Kidney (tissue), 14 donors: ENCODE measurements around the gene NTSR1. TPM values are rescaled to one million over a fixed set of nuclear protein-coding genes. Genes with fewer than 3 reads are reported as not detected.

ENCODE experiments used
- DNase-seq, 5 donors: peaks; one replicate each; pipeline ENCODE4 v3.0.0-alpha.2; 2013 to 2020
- FAIRE-seq: peaks from 2 replicates; lab custom pipeline; 2012; peaks lifted over from hg19 to GRCh38; lab: Jason Lieb, UNC
- H3K27ac ChIP-seq, 2 donors: one replicate each; pipeline ENCODE4 v1.7.0; 2013; ENCODE audit warnings: low read depth in 2 of 2, low read length in 2 of 2, inconsistent platforms in 1 of 2
- H3K27me3 ChIP-seq: one replicate; pipeline ENCODE4 v1.7.1; 2013; ENCODE audit warnings: low read length, inconsistent platforms; ENCODE audit not compliant: control insufficient read depth, insufficient read depth
- H3K36me3 ChIP-seq, 3 donors: one replicate each; pipeline versions ENCODE4 v1.7.0 to v1.7.1; 2013; ENCODE audit warnings: low read length in 3 of 3, control low read depth in 1 of 3, inconsistent platforms in 1 of 3; ENCODE audit not compliant: insufficient read depth in 3 of 3, control insufficient read depth in 2 of 3
- H3K4me1 ChIP-seq, 3 donors: one replicate each; pipeline versions ENCODE4 v1.7.0 to v1.7.1; 2013; ENCODE audit warnings: low read length in 3 of 3, inconsistent platforms in 1 of 3, low read depth in 1 of 3; ENCODE audit not compliant: control insufficient read depth in 2 of 3, insufficient read depth in 2 of 3
- H3K4me3 ChIP-seq, 3 donors: one replicate each; pipeline versions ENCODE4 v1.7.0 to v1.8.1; 2013; ENCODE audit warnings: low read length in 3 of 3, control low read depth in 1 of 3, inconsistent platforms in 1 of 3
- H3K9ac ChIP-seq, 3 donors: one replicate each; pipeline versions ENCODE4 v1.7.0 to v1.7.1; 2013; ENCODE audit warnings: low read length in 3 of 3, control low read depth in 1 of 3, inconsistent platforms in 1 of 3
- H3K9me3 ChIP-seq, 3 donors: one replicate each; pipeline versions ENCODE4 v1.7.0 to v1.7.1; 2013; ENCODE audit warnings: low read length in 3 of 3, control low read depth in 1 of 3, inconsistent platforms in 1 of 3; ENCODE audit not compliant: control insufficient read depth in 2 of 3, insufficient read depth in 1 of 3
- intact Hi-C: fragments of 100-400 bp; cut with DNase I; formaldehyde crosslinking; loops from one replicate; pipeline ENCODE4 v1.11.1; 2022
- polyA plus RNA-seq: library from polyadenylated mRNA; stranded (reverse); fragments of 350-450 nt; fragmentation: Illumina TruSeq; extraction: RNeasy Lipid Tissue Mini Kit (QIAGEN cat#74804); gene quantifications from one replicate; pipeline ENCODE4 v1.2.3, GENCODE V29; 2014; ENCODE audit warnings: low read depth, low replicate concordance; ENCODE audit not compliant: insufficient read depth
- total RNA-seq: library from RNA; stranded (reverse); fragmentation: NEBNext Ultra II Directional; extraction: Animal tissue kit (Norgen Biotek cat#: 25700); gene quantifications from one replicate; pipeline ENCODE4 v1.2.1, GENCODE V29; 2021
- TF ChIP-seq, protein P1 (sequence below): IDR thresholded peaks from 3 replicates; pipeline ENCODE4 v1.5.1; 2012; ENCODE audit warnings: mild to moderate bottlenecking, moderate library complexity, borderline replicate concordance; ENCODE audit not compliant: insufficient read depth; ENCODE audit errors: extremely low read depth
- donor health status: control.
- donor health status: control.
- donor health status: control.
- donor health status: control.
- donor health status: control.
- donor health status: DM: yes; HTN: yes; CAD: no.
- donor health status: Normal renal cell carcinoma (clear cell type).

The NTSR1 gene
- total and polyA plus RNA-seq, 2 donors from 2014 or later = 0.09 TPM; not detected in 1

GRCh38 chr20:62660768-62661167, 47.9 kb upstream of the NTSR1 start:
- H3K4me3 ChIP-seq = no peak overlapping the region
- no peak overlapping the region for H3K27ac ChIP-seq
- intact Hi-C loops = loop anchor here (10.0 kb wide), 1 partner anchor 144 kb away; the partner anchor contains the start of gene OGFR
- H3K27me3 ChIP-seq = no peaks in the 10 kb centered on the region
- TF ChIP-seq, protein P1, sequence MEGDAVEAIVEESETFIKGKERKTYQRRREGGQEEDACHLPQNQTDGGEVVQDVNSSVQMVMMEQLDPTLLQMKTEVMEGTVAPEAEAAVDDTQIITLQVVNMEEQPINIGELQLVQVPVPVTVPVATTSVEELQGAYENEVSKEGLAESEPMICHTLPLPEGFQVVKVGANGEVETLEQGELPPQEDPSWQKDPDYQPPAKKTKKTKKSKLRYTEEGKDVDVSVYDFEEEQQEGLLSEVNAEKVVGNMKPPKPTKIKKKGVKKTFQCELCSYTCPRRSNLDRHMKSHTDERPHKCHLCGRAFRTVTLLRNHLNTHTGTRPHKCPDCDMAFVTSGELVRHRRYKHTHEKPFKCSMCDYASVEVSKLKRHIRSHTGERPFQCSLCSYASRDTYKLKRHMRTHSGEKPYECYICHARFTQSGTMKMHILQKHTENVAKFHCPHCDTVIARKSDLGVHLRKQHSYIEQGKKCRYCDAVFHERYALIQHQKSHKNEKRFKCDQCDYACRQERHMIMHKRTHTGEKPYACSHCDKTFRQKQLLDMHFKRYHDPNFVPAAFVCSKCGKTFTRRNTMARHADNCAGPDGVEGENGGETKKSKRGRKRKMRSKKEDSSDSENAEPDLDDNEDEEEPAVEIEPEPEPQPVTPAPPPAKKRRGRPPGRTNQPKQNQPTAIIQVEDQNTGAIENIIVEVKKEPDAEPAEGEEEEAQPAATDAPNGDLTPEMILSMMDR = no peak
- DNase-seq (peak in 2 of 5 donors; percentile 30 to 53), FAIRE-seq (no peak)
- H3K4me1 ChIP-seq = no peaks in the 10 kb centered on the region
- no peaks in the 10 kb centered on the region for H3K9me3 ChIP-seq
- no peak overlapping the region for H3K9ac ChIP-seq
- H3K36me3 ChIP-seq = no peaks in the 10 kb centered on the region

DNA sequence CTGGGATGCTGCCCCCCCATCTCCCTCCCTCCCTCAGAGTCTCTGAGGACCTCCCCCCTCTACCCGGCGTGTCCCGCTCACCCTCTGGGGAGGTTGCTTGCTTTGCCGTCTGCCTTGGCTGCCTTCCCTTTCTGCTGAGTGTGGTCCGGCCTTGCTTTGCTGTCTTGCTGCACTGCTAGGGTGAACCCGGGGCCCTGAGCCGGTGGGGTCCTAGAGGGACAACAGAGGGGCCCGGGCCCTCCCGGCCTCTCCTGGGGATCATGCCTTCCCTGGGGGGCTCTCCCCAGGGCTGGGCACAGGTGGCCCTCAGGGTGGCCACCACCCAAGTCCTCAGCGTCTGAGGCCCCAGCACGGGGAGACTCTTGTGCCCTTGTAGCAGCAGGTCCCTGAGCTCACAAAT, 47.0 kb upstream of the NTSR1 start:
- Histone ChIP-seq H3K27ac (no peak overlapping the region), H3K36me3 (no peaks in the 10 kb centered on the region), H3K9ac (no peak overlapping the region), H3K4me1 (peaks cover 0 to under 1% (median 0%) of the 10 kb centered on the region in 3 donors), H3K4me3 (no peak overlapping the region), H3K9me3 (no peaks in the 10 kb centered on the region), H3K27me3 (no peaks in the 10 kb centered on the region)
- DNase-seq (no peak), FAIRE-seq (no peak)
- intact Hi-C loops = loop anchor here (10.0 kb wide), 1 partner anchor 143 kb away; the partner anchor contains the start of gene OGFR
- TF ChIP-seq, protein P1 = no peak

DNA sequence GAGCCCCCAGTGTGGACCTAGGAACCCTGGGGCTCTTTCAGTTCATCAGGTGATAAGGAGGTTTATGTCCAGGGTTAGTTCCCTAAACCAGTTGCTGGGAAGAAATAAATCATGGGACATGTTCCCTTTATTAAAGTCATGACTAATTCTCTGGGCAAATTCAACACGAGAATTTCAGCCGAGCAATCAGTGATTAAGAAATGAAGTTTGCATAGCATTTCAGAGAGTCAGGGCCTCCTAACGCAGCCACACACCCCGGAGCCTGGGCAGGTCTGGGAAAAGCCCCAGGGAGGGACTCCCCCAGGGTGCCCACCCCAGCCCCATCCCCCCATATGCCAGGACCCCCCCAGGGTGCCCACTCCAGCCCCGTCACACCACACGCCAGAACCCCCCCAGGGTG, 46.2 kb upstream of the NTSR1 start:
- Histone ChIP-seq H3K27ac (no peak overlapping the region), H3K36me3 (no peaks in the 10 kb centered on the region), H3K4me1 (peaks cover 0 to 3% (median 0%) of the 10 kb centered on the region in 3 donors), H3K9me3 (no peaks in the 10 kb centered on the region), H3K27me3 (no peaks in the 10 kb centered on the region), H3K4me3 (no peak overlapping the region), H3K9ac (no peak overlapping the region)
- intact Hi-C loops = loop anchor here (10.0 kb wide), 1 partner anchor 142 kb away; the partner anchor contains the start of gene OGFR
- TF ChIP-seq, protein P1 = no peak
- DNase-seq = no peak
- FAIRE-seq = no peak
